Measurements from ENCODE around the gene NAV2. TPM values are rescaled to one million over a fixed set of nuclear protein-coding genes. Genes with fewer than 3 reads are reported as not detected.
"Not testable (repeated sequence)": the region's sequence is repeated elsewhere in the genome, so short reads cannot be mapped to it uniquely, and the experiment has no call there.

Gene NAV2
- total RNA-seq, 1 donor, result 0.42 TPM

GRCh38 chr11:19947537-19948114 lies 235.0 kb downstream of the NAV2 start:
- Histone ChIP-seq H3K9me3 (ENCODE audit: low read depth, low read length) (no peaks in the 10 kb centered on the region), H3K4me1 (ENCODE audit: insufficient read depth, low read length) (no peaks in the 10 kb centered on the region), H3K27me3 (ENCODE audit: insufficient read depth, low read length) (peaks cover 2% of the 10 kb centered on the region), H3K4me3 (ENCODE audit: low read length) (no peak overlapping the region)

GRCh38 chr11:19949606-19950005 lies 237.0 kb downstream of the NAV2 start:
- H3K27me3 ChIP-seq (ENCODE audit: insufficient read depth, low read length), result peaks cover 5% of the 10 kb centered on the region
- no peak overlapping the region for H3K4me3 ChIP-seq (ENCODE audit: low read length)
- no peaks in the 10 kb centered on the region for H3K4me1 ChIP-seq (ENCODE audit: insufficient read depth, low read length)
- H3K9me3 ChIP-seq (ENCODE audit: low read depth, low read length), result no peaks in the 10 kb centered on the region

GRCh38 chr11:19951558-19952115 lies 239.0 kb downstream of the NAV2 start:
- H3K9me3 ChIP-seq (ENCODE audit: low read depth, low read length), result no peaks in the 10 kb centered on the region
- H3K27me3 ChIP-seq (ENCODE audit: insufficient read depth, low read length), result peaks cover 5% of the 10 kb centered on the region
- no peaks in the 10 kb centered on the region for H3K4me1 ChIP-seq (ENCODE audit: insufficient read depth, low read length)
- H3K4me3 ChIP-seq (ENCODE audit: low read length), result peak overlapping the region; percentile 6

GRCh38 chr11:19952116-19952605 lies 239.5 kb downstream of the NAV2 start:
- Histone ChIP-seq H3K27me3 (ENCODE audit: insufficient read depth, low read length) (peaks cover 5% of the 10 kb centered on the region), H3K9me3 (ENCODE audit: low read depth, low read length) (no peaks in the 10 kb centered on the region), H3K4me3 (ENCODE audit: low read length) (no peak overlapping the region), H3K4me1 (ENCODE audit: insufficient read depth, low read length) (no peaks in the 10 kb centered on the region)

GRCh38 chr11:19952911-19953310 lies 240.3 kb downstream of the NAV2 start:
- H3K4me3 ChIP-seq (ENCODE audit: low read length), result no peak overlapping the region

GRCh38 chr11:19953336-19953735 lies 240.7 kb downstream of the NAV2 start:
- Histone ChIP-seq H3K9me3 (ENCODE audit: low read depth, low read length) (no peaks in the 10 kb centered on the region), H3K4me1 (ENCODE audit: insufficient read depth, low read length) (no peaks in the 10 kb centered on the region), H3K27me3 (ENCODE audit: insufficient read depth, low read length) (peaks cover 5% of the 10 kb centered on the region), H3K4me3 (ENCODE audit: low read length) (no peak overlapping the region)

More at GRCh38 chr11:19952911-19953310, 240.3 kb downstream of the NAV2 start:
- Histone ChIP-seq H3K9me3 (ENCODE audit: low read depth, low read length) (no peaks in the 10 kb centered on the region), H3K27me3 (ENCODE audit: insufficient read depth, low read length) (peaks cover 5% of the 10 kb centered on the region), H3K4me1 (ENCODE audit: insufficient read depth, low read length) (no peaks in the 10 kb centered on the region)

GRCh38 chr11:19953909-19954308 lies 241.3 kb downstream of the NAV2 start:
- H3K9me3 ChIP-seq (ENCODE audit: low read depth, low read length), result no peaks in the 10 kb centered on the region
- H3K4me3 ChIP-seq (ENCODE audit: low read length), result no peak overlapping the region
- H3K4me1 ChIP-seq (ENCODE audit: insufficient read depth, low read length), result no peaks in the 10 kb centered on the region
- peaks cover 5% of the 10 kb centered on the region for H3K27me3 ChIP-seq (ENCODE audit: insufficient read depth, low read length)

GRCh38 chr11:19954899-19955298 lies 242.3 kb downstream of the NAV2 start:
- H3K27me3 ChIP-seq (ENCODE audit: insufficient read depth, low read length), result peaks cover 5% of the 10 kb centered on the region
- H3K4me3 ChIP-seq (ENCODE audit: low read length), result no peak overlapping the region
- H3K4me1 ChIP-seq (ENCODE audit: insufficient read depth, low read length), result no peaks in the 10 kb centered on the region
- H3K9me3 ChIP-seq (ENCODE audit: low read depth, low read length), result no peaks in the 10 kb centered on the region

GRCh38 chr11:19955660-19956059 lies 243.0 kb downstream of the NAV2 start:
- no peaks in the 10 kb centered on the region for H3K4me1 ChIP-seq (ENCODE audit: insufficient read depth, low read length)
- no peak overlapping the region for H3K4me3 ChIP-seq (ENCODE audit: low read length)
- H3K27me3 ChIP-seq (ENCODE audit: insufficient read depth, low read length), result peaks cover 5% of the 10 kb centered on the region
- H3K9me3 ChIP-seq (ENCODE audit: low read depth, low read length), result no peaks in the 10 kb centered on the region

GRCh38 chr11:19956228-19956627 lies 243.6 kb downstream of the NAV2 start:
- Histone ChIP-seq H3K4me1 (ENCODE audit: insufficient read depth, low read length) (no peaks in the 10 kb centered on the region), H3K9me3 (ENCODE audit: low read depth, low read length) (no peaks in the 10 kb centered on the region), H3K4me3 (ENCODE audit: low read length) (no peak overlapping the region), H3K27me3 (ENCODE audit: insufficient read depth, low read length) (peaks cover 5% of the 10 kb centered on the region)

- H3K4me3 ChIP-seq (ENCODE audit: low read length), result no peak overlapping the region
- peaks cover 5% of the 10 kb centered on the region for H3K27me3 ChIP-seq (ENCODE audit: insufficient read depth, low read length)
- H3K4me1 ChIP-seq (ENCODE audit: insufficient read depth, low read length), result no peaks in the 10 kb centered on the region
- H3K9me3 ChIP-seq (ENCODE audit: low read depth, low read length), result no peaks in the 10 kb centered on the region
Observed at GRCh38 chr11:19957294-19957943, 244.8 kb downstream of the NAV2 start.

- Histone ChIP-seq H3K4me3 (ENCODE audit: low read length) (no peak overlapping the region), H3K4me1 (ENCODE audit: insufficient read depth, low read length) (no peaks in the 10 kb centered on the region), H3K27me3 (ENCODE audit: insufficient read depth, low read length) (no peaks in the 10 kb centered on the region), H3K9me3 (ENCODE audit: low read depth, low read length) (no peaks in the 10 kb centered on the region)
Observed at GRCh38 chr11:19958204-19958603, 245.6 kb downstream of the NAV2 start.

GRCh38 chr11:19959210-19959609 lies 246.6 kb downstream of the NAV2 start:
- Histone ChIP-seq H3K4me1 (ENCODE audit: insufficient read depth, low read length) (no peaks in the 10 kb centered on the region), H3K27me3 (ENCODE audit: insufficient read depth, low read length) (no peaks in the 10 kb centered on the region), H3K4me3 (ENCODE audit: low read length) (no peak overlapping the region), H3K9me3 (ENCODE audit: low read depth, low read length) (no peaks in the 10 kb centered on the region)

GRCh38 chr11:19959648-19960059 lies 247.0 kb downstream of the NAV2 start:
- H3K27me3 ChIP-seq (ENCODE audit: insufficient read depth, low read length), result no peaks in the 10 kb centered on the region
- H3K4me3 ChIP-seq (ENCODE audit: low read length), result no peak overlapping the region
- H3K4me1 ChIP-seq (ENCODE audit: insufficient read depth, low read length), result no peaks in the 10 kb centered on the region
- H3K9me3 ChIP-seq (ENCODE audit: low read depth, low read length), result no peaks in the 10 kb centered on the region

GRCh38 chr11:19960410-19960809 lies 247.8 kb downstream of the NAV2 start:
- H3K4me3 ChIP-seq (ENCODE audit: low read length); H3K9me3 ChIP-seq (ENCODE audit: low read depth, low read length); H3K27me3 ChIP-seq (ENCODE audit: insufficient read depth, low read length); H3K4me1 ChIP-seq (ENCODE audit: insufficient read depth, low read length): not testable (repeated sequence)

- Histone ChIP-seq H3K4me3 (ENCODE audit: low read length) (no peak overlapping the region), H3K4me1 (ENCODE audit: insufficient read depth, low read length) (no peaks in the 10 kb centered on the region), H3K27me3 (ENCODE audit: insufficient read depth, low read length) (no peaks in the 10 kb centered on the region), H3K9me3 (ENCODE audit: low read depth, low read length) (no peaks in the 10 kb centered on the region)
Observed at GRCh38 chr11:19961225-19961624, 248.6 kb downstream of the NAV2 start.

Data from mononuclear cell (primary cell).